AG09309 (cell line): ENCODE data around the gene HNRNPR.

Experiments
- DNase-seq: peaks from one replicate; pipeline ENCODE4 v3.0.0-alpha.2; 2010; ENCODE audit warnings: low read depth
- H3K4me3 ChIP-seq: 2 replicates; pipeline ENCODE4 v1.5.1; 2011; ENCODE audit warnings: mild to moderate bottlenecking, low read depth, low read length, moderate library complexity; ENCODE audit not compliant: control insufficient read depth
- TF ChIP-seq, protein P1 (sequence below): IDR thresholded peaks from 2 replicates; pipeline ENCODE4 v1.5.1; 2011; ENCODE audit warnings: mild to moderate bottlenecking, low read depth, low read length, inconsistent platforms; ENCODE audit not compliant: insufficient read depth, control insufficient read depth; ENCODE audit errors: missing control alignments

The HNRNPR gene

DNA sequence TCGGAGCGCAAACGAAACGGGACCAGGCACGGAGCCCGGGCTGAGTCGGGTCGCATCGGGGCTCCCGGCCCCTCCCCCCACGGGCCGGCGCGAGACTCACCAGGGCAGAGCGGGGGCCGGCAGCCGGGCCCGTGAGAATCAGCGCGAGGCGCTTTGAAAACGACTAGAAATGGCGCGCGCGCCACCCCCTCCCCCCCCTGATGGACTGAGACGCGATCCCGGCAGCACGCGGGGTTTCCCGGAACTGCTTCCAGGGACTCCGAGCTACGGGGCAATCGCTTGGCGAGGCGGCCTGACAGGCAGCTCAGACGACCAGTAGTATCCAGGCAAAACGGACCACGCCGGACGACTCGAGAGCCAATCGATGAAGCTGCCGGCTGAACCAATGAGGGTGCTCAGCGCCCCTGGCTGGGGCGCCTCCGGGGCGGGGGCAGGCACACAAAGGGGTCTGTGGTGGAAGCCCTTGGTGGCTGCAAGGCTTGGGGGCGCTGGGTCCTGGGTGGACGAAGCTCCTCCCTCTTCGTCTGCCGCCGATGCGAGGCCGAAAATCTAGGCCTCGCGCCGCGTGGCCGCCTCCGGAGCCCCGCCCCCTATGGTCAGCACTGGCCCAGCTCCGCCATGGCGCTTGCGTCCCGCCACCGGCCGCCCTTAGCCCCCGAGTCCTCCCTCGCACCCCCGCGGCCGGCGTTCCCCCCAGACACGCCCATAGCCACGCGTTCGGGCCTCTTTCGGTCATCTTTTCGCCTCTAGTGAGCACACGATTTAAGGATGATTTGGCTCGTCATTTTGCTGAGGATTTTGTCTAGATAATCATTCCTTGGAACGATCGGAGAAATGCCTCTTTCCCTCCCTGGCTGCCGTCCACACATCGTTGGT is at the start of gene HNRNPR:
HNRNPR (minus strand) TSS at position 174 of the 876 bp plus-strand sequence. CDS start 3,276 bp downstream, outside the sequence.
- peak; percentile 100 for DNase-seq
- TF ChIP-seq, protein P1, sequence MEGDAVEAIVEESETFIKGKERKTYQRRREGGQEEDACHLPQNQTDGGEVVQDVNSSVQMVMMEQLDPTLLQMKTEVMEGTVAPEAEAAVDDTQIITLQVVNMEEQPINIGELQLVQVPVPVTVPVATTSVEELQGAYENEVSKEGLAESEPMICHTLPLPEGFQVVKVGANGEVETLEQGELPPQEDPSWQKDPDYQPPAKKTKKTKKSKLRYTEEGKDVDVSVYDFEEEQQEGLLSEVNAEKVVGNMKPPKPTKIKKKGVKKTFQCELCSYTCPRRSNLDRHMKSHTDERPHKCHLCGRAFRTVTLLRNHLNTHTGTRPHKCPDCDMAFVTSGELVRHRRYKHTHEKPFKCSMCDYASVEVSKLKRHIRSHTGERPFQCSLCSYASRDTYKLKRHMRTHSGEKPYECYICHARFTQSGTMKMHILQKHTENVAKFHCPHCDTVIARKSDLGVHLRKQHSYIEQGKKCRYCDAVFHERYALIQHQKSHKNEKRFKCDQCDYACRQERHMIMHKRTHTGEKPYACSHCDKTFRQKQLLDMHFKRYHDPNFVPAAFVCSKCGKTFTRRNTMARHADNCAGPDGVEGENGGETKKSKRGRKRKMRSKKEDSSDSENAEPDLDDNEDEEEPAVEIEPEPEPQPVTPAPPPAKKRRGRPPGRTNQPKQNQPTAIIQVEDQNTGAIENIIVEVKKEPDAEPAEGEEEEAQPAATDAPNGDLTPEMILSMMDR, result no peak
- H3K4me3 ChIP-seq, result peak within 1 kb of the TSS; percentile 71

DNA sequence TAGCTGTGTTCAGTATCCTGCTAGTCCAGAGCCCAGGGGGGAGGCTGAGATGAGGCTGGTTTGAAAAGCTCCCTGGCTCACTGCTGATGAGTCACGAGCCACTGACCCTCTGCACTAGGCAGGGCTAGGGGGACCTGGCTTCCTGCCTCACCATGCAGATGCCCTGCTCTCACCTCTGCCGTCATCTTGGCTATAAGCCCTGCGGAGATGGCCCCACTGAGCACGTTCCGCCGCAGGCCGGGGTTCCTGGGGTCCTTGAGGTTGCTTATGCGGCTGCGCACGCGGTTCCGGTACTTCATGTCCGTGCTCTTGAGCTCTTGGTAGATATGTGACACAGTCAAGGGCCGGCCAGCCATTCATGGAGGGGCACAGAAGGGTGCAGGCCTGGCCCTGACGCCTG is 49.6 kb upstream of the HNRNPR start:
- TF ChIP-seq, protein P1, result no peak
- DNase-seq, result no peak
- no peak overlapping the region for H3K4me3 ChIP-seq

DNA sequence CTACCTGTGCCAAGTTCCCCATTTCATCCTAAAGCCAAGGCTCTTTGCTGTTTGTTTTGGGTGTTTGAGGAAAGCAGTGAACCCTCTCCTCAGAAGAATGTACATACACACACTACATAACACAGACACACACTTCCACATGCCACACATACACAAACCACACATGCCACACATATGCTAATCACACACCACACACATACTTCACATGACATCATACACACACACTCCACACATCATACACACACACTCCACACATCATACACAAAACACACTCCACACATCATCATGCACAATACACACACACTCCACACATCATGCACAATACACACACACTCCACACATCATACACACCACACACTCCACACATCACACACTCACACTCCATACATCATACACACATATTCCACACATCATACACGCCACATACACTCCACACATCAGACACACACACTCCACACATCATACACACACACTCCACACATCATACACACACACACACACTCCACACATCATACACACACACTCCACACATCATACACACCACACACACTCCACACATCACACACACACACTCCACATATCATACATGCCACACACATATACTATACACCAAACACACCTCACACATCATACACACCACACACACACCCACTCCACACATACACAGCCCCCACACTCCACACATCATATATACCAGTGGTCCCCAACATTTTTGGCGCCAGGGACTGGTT is 48.2 kb upstream of the HNRNPR start:
- no peak for DNase-seq
- no peak overlapping the region for H3K4me3 ChIP-seq
- TF ChIP-seq, protein P1, result no peak

DNA sequence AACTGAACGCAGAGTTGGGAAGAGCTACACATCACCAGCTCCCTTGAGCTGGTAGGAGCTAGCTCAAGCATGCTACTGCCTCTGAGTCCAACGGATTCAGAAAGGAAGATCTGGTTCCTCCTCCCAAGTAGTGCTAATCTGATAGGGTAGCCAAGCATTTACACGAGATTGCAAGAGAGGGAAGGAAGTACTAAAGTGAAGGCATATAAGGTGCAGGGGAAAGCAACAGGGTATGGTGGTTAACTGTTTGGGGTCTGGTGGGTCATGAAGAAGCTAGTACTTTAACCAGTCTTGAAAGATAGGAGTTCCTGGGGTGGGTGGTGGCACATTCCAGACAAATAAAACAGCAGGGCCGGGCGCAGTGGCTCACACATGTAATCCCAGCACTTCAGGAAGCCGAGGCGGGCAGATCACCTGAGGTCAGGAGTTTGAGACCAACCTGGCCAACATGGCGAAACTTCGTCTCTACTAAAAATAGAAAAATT is 45.8 kb upstream of the HNRNPR start:
- TF ChIP-seq, protein P1, result no peak
- no peak for DNase-seq
- H3K4me3 ChIP-seq, result no peak overlapping the region

DNA sequence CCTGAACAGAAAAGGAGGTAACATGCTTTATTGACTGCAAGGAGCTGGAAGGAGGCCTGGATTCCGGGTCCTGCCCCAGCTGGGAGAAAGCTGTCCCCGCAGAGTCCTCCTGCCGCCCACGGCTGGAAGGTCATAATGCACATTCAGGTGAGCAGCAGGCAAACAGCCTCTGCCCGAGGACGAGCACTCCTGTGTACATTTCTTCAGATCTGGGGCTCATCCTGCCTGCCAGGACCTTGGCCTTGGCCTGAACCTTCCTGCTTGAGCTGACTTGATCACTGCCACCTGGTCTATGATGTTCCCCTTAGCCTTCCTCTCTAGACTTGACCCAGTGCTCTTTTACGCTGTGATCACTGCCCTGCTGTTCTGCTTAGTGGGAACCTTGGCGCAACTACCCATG is 43.4 kb upstream of the HNRNPR start:
- H3K4me3 ChIP-seq, result no peak overlapping the region
- DNase-seq, result no peak
- TF ChIP-seq, protein P1, result no peak

DNA sequence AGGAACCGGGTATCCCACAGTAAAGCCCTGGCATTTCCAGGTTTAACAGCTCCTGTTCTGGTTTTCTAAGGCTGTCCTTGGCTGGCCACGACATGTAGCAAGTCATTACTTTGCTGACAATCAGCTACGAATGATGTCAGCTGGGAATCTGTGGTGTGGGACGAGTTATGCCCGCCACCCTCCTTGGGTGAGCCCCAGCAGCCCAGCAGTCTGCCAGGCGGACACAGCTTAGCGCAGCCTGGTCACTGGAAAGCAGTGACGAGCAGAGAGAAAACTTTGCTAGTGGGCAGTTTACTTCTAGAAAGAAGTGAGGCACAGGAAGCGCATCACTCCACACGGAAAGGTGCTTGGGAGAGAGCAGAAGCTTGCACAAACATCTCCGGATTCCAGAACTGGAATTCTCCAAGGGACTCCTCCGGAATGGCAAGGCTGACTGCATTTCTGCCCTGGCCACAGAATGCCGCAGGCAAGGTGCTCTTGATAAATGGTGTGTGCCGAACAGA is 41.1 kb upstream of the HNRNPR start:
- TF ChIP-seq, protein P1, result no peak
- H3K4me3 ChIP-seq, result no peak overlapping the region
- no peak for DNase-seq
